ENCODE data around the gene LTK.

DNA sequence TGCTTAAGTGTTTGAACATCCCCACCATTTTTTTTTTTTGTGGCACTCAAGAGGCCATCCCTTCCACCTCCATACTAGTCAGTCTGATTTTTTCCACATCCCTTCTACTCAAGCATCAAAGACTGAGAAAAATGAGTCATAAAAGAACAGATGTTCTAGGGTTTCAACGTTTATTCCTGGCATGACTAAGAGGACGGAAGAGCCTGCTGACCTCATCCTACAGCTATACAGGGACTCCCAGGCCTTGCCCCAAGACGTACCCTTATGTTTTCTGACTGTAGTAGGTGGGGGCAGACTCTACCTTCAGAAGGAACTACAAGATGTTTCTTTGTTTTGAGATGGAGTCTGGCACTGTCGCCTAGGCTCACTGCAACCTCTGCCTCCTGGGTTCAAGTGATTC is 23.3 kb downstream of the LTK start:
- TF ChIP-seq, protein P1, sequence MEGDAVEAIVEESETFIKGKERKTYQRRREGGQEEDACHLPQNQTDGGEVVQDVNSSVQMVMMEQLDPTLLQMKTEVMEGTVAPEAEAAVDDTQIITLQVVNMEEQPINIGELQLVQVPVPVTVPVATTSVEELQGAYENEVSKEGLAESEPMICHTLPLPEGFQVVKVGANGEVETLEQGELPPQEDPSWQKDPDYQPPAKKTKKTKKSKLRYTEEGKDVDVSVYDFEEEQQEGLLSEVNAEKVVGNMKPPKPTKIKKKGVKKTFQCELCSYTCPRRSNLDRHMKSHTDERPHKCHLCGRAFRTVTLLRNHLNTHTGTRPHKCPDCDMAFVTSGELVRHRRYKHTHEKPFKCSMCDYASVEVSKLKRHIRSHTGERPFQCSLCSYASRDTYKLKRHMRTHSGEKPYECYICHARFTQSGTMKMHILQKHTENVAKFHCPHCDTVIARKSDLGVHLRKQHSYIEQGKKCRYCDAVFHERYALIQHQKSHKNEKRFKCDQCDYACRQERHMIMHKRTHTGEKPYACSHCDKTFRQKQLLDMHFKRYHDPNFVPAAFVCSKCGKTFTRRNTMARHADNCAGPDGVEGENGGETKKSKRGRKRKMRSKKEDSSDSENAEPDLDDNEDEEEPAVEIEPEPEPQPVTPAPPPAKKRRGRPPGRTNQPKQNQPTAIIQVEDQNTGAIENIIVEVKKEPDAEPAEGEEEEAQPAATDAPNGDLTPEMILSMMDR (IDR thresholded peaks at IDR 0.05), result no peak
- no peak for TF ChIP-seq POLR2A (IDR thresholded peaks at IDR 0.05)
